GM23248 (cell line): ENCODE data around the gene GATD1. TPM values are rescaled to one million over a fixed set of nuclear protein-coding genes. Genes with fewer than 3 reads are reported as not detected.

Experiments used
- DNase-seq: peaks from one replicate; pipeline ENCODE4 v3.0.0-alpha.2; 2015
- H2AFZ ChIP-seq: fragments of 200-600 bp; sonication (generic); 2 replicates; pipeline ENCODE4 v1.6.1; 2016; ENCODE audit warnings: antibody characterized with exemption
- H3F3A ChIP-seq: fragments of 200-600 bp; sonication (generic); 2 replicates; pipeline ENCODE4 v1.6.1; 2016; ENCODE audit warnings: mild to moderate bottlenecking, antibody characterized with exemption, mixed run types; ENCODE audit not compliant: insufficient read depth
- H3K27ac ChIP-seq: fragments of 200-600 bp; sonication (generic); 2 replicates; pipeline ENCODE4 v1.5.1; 2016; ENCODE audit warnings: mild to moderate bottlenecking
- H3K27me3 ChIP-seq: fragments of 200-600 bp; sonication (generic); replicated peaks from 2 replicates; pipeline ENCODE4 v1.6.1; 2016; ENCODE audit warnings: mild to moderate bottlenecking; ENCODE audit not compliant: insufficient read depth
- H3K36me3 ChIP-seq: fragments of 200-600 bp; sonication (generic); 2 replicates; pipeline ENCODE4 v1.6.1; 2016; ENCODE audit warnings: low read depth, mild to moderate bottlenecking
- H3K4me1 ChIP-seq: fragments of 200-600 bp; sonication (generic); 2 replicates; pipeline ENCODE4 v1.6.1; 2016; ENCODE audit warnings: mild to moderate bottlenecking; ENCODE audit not compliant: insufficient read depth
- H3K4me2 ChIP-seq: fragments of 200-600 bp; sonication (generic); one replicate; pipeline ENCODE4 v1.6.1; 2016; ENCODE audit warnings: mild to moderate bottlenecking; ENCODE audit not compliant: unreplicated experiment
- H3K4me3 ChIP-seq: fragments of 200-600 bp; sonication (generic); 2 replicates; pipeline ENCODE4 v1.5.1; 2016; ENCODE audit warnings: mild to moderate bottlenecking
- H3K79me2 ChIP-seq: fragments of 200-600 bp; sonication (generic); 2 replicates; pipeline ENCODE4 v1.6.1; 2016; ENCODE audit warnings: mild to moderate bottlenecking; ENCODE audit not compliant: insufficient read depth
- H3K9ac ChIP-seq: fragments of 200-600 bp; sonication (generic); 2 replicates; pipeline ENCODE4 v1.6.1; 2016; ENCODE audit warnings: mild to moderate bottlenecking
- H3K9me2 ChIP-seq: fragments of 200-600 bp; sonication (generic); 2 replicates; pipeline ENCODE4 v1.6.1; 2016; ENCODE audit warnings: mixed run types, mild to moderate bottlenecking, moderate library complexity; ENCODE audit not compliant: insufficient read depth
- H3K9me3 ChIP-seq: fragments of 200-600 bp; sonication (generic); one replicate; pipeline ENCODE4 v1.6.1; 2017; ENCODE audit warnings: low read depth
- H4K20me1 ChIP-seq: fragments of 200-600 bp; sonication (generic); 2 replicates; pipeline ENCODE4 v1.6.0; 2016; ENCODE audit not compliant: insufficient read depth
- EZH2 ChIP-seq: fragments of 200-600 bp; sonication (generic); IDR thresholded peaks from 2 replicates; pipeline ENCODE4 v1.6.1; 2018; ENCODE audit warnings: antibody characterized with exemption, mild to moderate bottlenecking; ENCODE audit not compliant: insufficient read depth, poor library complexity, severe bottlenecking
- EZH2phosphoT487 ChIP-seq: fragments of 200-600 bp; sonication (generic); IDR thresholded peaks from 2 replicates; pipeline ENCODE4 v1.6.1; 2018; ENCODE audit warnings: antibody characterized with exemption, moderate library complexity, mild to moderate bottlenecking, low read depth; ENCODE audit not compliant: insufficient read depth
- WGBS, 2 experiments: methylation state at CpG; one replicate each; pipeline ENCODE4 v1.1.6; 2015 to 2017; ENCODE audit warnings: low lambda C conversion rate in 2 of 2, low coverage in 1 of 2; ENCODE audit errors: missing lambda C conversion rate in 2 of 2; 5-methylcytosine and 5-hydroxymethylcytosine counted together
- in situ Hi-C: fragments of 300-500 bp; cut with MboI; formaldehyde crosslinking; loops from 2 replicates; pipeline ENCODE4 v1.15.0; 2020
- polyA plus RNA-seq: library from polyadenylated mRNA; unstranded; fragments of >200 nt; fragmentation: Nextera tagmentation; extraction: Ambion mirVana; gene quantifications from 2 replicates; pipeline ENCODE4 v1.2.1, GENCODE V29; 2016
- total RNA-seq: library from RNA; depleted of rRNA; stranded (reverse); fragments of >200 nt; shearing (Covaris generic); gene quantifications from 2 replicates; pipeline ENCODE4 v1.2.3, GENCODE V29; 2014

Gene GATD1
- total and polyA plus RNA-seq, 2 experiments from 2014 or later = 27.0 to 45.0 TPM

GRCh38 chr11:792535-792821 lies 15.2 kb upstream of the GATD1 start:
- Histone ChIP-seq H3K79me2 (peaks cover 12% of the 10 kb centered on the region), H3K4me2 (no peak overlapping the region), H3K27ac (no peak overlapping the region), H3F3A (peaks cover 8% of the 10 kb centered on the region; the same call in 1 of the 2 replicates), H2AFZ (no peak overlapping the region), H4K20me1 (no peaks in the 10 kb centered on the region), H3K9me3 (no peaks in the 10 kb centered on the region), H3K9me2 (no peaks in the 10 kb centered on the region), H3K4me1 (peaks cover 6% of the 10 kb centered on the region), H3K4me3 (no peak overlapping the region), H3K9ac (no peak overlapping the region), H3K27me3 (no peaks in the 10 kb centered on the region), H3K36me3 (no peaks in the 10 kb centered on the region; the same call in 1 of the 2 replicates)
- TF ChIP-seq EZH2phosphoT487 = no peak
- no peak for TF ChIP-seq EZH2
- WGBS, 2 experiments = 81% methylated on average over 13 of the region's 15 CpGs; no CpG with 5 or more reads in 1 of the 2 experiments
- in situ Hi-C loops = no loop called here
- no peak for DNase-seq

- DNase-seq = no peak
- Histone ChIP-seq H3K4me2 (no peak overlapping the region), H4K20me1 (no peaks in the 10 kb centered on the region), H3K9ac (no peak overlapping the region), H3F3A (peaks cover 8% of the 10 kb centered on the region; the same call in 1 of the 2 replicates), H3K4me1 (peaks cover 6% of the 10 kb centered on the region), H3K9me2 (no peaks in the 10 kb centered on the region), H3K79me2 (peaks cover 12% of the 10 kb centered on the region), H3K9me3 (no peaks in the 10 kb centered on the region), H2AFZ (no peak overlapping the region), H3K27ac (no peak overlapping the region), H3K4me3 (no peak overlapping the region), H3K36me3 (no peaks in the 10 kb centered on the region; the same call in 1 of the 2 replicates), H3K27me3 (no peaks in the 10 kb centered on the region)
- in situ Hi-C loops = no loop called here
- no peak for TF ChIP-seq EZH2
- no peak for TF ChIP-seq EZH2phosphoT487
- 93 to 96% methylated on average over 32 to 42 of the region's 49 CpGs for WGBS, 2 experiments
Observed at GRCh38 chr11:791658-792534, 14.6 kb upstream of the GATD1 start.

GRCh38 chr11:790721-791564 lies 13.7 kb upstream of the GATD1 start:
- TF ChIP-seq EZH2 (no peak), EZH2phosphoT487 (no peak)
- H3K27ac ChIP-seq = no peak overlapping the region

GRCh38 chr11:789943-790342 lies 12.7 kb upstream of the GATD1 start, which contains the start of gene CEND1:
CEND1 (minus strand) TSS chr11:790090; CDS start chr11:788576, 1,514 bp downstream.
- Histone ChIP-seq H3K27me3 (no peaks in the 10 kb centered on the region), H3K4me2 (no peak within 1 kb of the TSS), H3K9ac (0 out of 2 replicates have a peak within 1 kb of the TSS, but pooled peaks have one; percentile 20), H3K36me3 (no peaks in the 10 kb centered on the region; the same call in 1 of the 2 replicates), H3K4me1 (no peaks in the 10 kb centered on the region), H3K4me3 (peak within 1 kb of the TSS; percentile 45; the same call in 1 of the 2 replicates), H3K9me2 (no peaks in the 10 kb centered on the region), H3K9me3 (no peaks in the 10 kb centered on the region), H2AFZ (no peak within 1 kb of the TSS), H3K79me2 (peaks cover 6% of the 10 kb centered on the region), H3F3A (0 out of 2 replicates have a peak, but pooled peaks cover 4% of the 10 kb centered on the region), H4K20me1 (no peaks in the 10 kb centered on the region), H3K27ac (no peak within 1 kb of the TSS)
- no peak for TF ChIP-seq EZH2
- TF ChIP-seq EZH2phosphoT487 = no peak
- DNase-seq = peak; percentile 82
- WGBS, 2 experiments = 1% methylated on average over 14 to 16 of the region's 44 CpGs
- in situ Hi-C loops = no loop called here

More at GRCh38 chr11:790721-791564, 13.7 kb upstream of the GATD1 start:
- no peaks in the 10 kb centered on the region; the same call in 1 of the 2 replicates for H3K36me3 ChIP-seq
- no peak overlapping the region for H3K4me2 ChIP-seq
- H3K9me2 ChIP-seq = no peaks in the 10 kb centered on the region
- H3K4me3 ChIP-seq = no peak overlapping the region
- H4K20me1 ChIP-seq = no peaks in the 10 kb centered on the region
- no peaks in the 10 kb centered on the region for H3K27me3 ChIP-seq
- H3K79me2 ChIP-seq = peaks cover 12% of the 10 kb centered on the region
- 0 out of 2 replicates have a peak, but pooled peaks cover 4% of the 10 kb centered on the region for H3F3A ChIP-seq
- no peak overlapping the region for H3K9ac ChIP-seq
- 44 to 46% methylated on average over 16 to 18 of the region's 18 CpGs for WGBS, 2 experiments
- DNase-seq = peak; percentile 58
- no peak overlapping the region for H2AFZ ChIP-seq
- H3K4me1 ChIP-seq = no peaks in the 10 kb centered on the region; the same call in 1 of the 2 replicates
- in situ Hi-C loops = no loop called here
- H3K9me3 ChIP-seq = no peaks in the 10 kb centered on the region
